HG02642 (cell line): Measurements from ENCODE around the gene CTCF.
A peak's percentile ranks its signal among the peaks of the same experiment; 100 is the strongest.

Experiments
- ATAC-seq: cut with Tn5 transposase; IDR thresholded peaks from one replicate; pipeline ENCODE4 v1.9.1; 2021; ENCODE audit warnings: mild to moderate bottlenecking; ENCODE audit not compliant: unreplicated experiment, poor library complexity

Gene CTCF

GRCh38 chr16:67661101-67661761, 98.9 kb downstream of the CTCF start:
- no peak for ATAC-seq

- no peak for ATAC-seq
These were observed 99.7 kb downstream of the CTCF start for GRCh38 chr16:67661886-67662652.

- no peak for ATAC-seq
These were observed 100.3 kb downstream of the CTCF start for GRCh38 chr16:67662653-67663010.

GRCh38 chr16:67663151-67663876, 101.0 kb downstream of the CTCF start:
- ATAC-seq = no peak

- ATAC-seq = no peak
These were observed 101.5 kb downstream of the CTCF start for GRCh38 chr16:67663877-67664222.

- no peak for ATAC-seq
These were observed 101.9 kb downstream of the CTCF start for GRCh38 chr16:67664258-67664657.

GRCh38 chr16:67664871-67665270, 102.5 kb downstream of the CTCF start:
- no peak for ATAC-seq

- ATAC-seq = no peak
These were observed 103.3 kb downstream of the CTCF start for GRCh38 chr16:67665598-67665997.

GRCh38 chr16:67666032-67666551, 103.8 kb downstream of the CTCF start:
- ATAC-seq = no peak

GRCh38 chr16:67666559-67667452, 104.5 kb downstream of the CTCF start, which contains the start of the genes C16orf86 and ENKD1:
Gene C16orf86 (plus strand): TSS chr16:67666814. CDS start chr16:67666971, 157 bp downstream.
Gene ENKD1 (minus strand): TSS chr16:67666750. CDS start chr16:67666442, 308 bp downstream.
- peak; percentile 51 for ATAC-seq

- ATAC-seq = peak; percentile 2
These were observed 105.1 kb downstream of the CTCF start for GRCh38 chr16:67667453-67667816.

- ATAC-seq = peak; percentile 73
These were observed 105.6 kb downstream of the CTCF start for GRCh38 chr16:67667817-67668494.

GRCh38 chr16:67668495-67669157, 106.3 kb downstream of the CTCF start:
- no peak for ATAC-seq

GRCh38 chr16:67669499-67670101, 107.3 kb downstream of the CTCF start:
- ATAC-seq = no peak

- ATAC-seq = no peak
These were observed 110.0 kb downstream of the CTCF start for GRCh38 chr16:67672306-67672705.

- no peak for ATAC-seq
These were observed 110.7 kb downstream of the CTCF start for GRCh38 chr16:67672739-67673662.

GRCh38 chr16:67673712-67674580, 111.6 kb downstream of the CTCF start:
- ATAC-seq = no peak
